Uterus (tissue), 2 donors: Measurements from ENCODE around the gene PRDX6.

Source experiments
- POLR2A ChIP-seq, 2 donors: fragments of 450-650 bp; IDR thresholded peaks; one replicate each; pipeline ENCODE4 v1.6.1; 2016; ENCODE audit warnings: antibody characterized with exemption in 2 of 2, mild to moderate bottlenecking in 1 of 2, moderate library complexity in 1 of 2
- TF ChIP-seq, protein P1 (sequence below), 4 experiments: fragments of 200-600 bp in 2 of 4; fragments of 450-650 bp in 2 of 4; sonication (generic) in 2 of 4; IDR thresholded peaks; one replicate each; pipeline ENCODE4 v1.5.1; 2016 to 2019; ENCODE audit warnings: antibody characterized with exemption in 4 of 4, mild to moderate bottlenecking in 2 of 4, moderate library complexity in 1 of 4

DNA sequence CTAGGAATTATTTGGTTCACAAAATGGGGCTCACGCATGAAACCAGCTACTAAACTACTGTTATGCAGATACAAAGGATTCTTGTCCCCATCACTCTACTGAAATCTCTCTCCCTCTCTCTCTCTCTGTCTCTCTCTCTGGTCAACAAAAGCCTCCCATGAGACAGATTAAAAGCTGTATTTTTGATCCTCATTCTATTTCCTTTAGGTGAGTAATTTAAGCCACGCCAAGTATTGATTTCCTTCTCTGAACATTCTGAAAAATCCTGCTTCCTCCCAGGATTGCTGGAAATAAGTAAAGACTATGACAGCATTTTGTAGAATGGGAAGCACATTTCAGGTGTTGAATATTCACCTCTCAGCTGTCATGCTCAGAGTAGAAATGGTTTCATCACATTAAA lies 43.7 kb downstream of the PRDX6 start:
- TF ChIP-seq, protein P1, sequence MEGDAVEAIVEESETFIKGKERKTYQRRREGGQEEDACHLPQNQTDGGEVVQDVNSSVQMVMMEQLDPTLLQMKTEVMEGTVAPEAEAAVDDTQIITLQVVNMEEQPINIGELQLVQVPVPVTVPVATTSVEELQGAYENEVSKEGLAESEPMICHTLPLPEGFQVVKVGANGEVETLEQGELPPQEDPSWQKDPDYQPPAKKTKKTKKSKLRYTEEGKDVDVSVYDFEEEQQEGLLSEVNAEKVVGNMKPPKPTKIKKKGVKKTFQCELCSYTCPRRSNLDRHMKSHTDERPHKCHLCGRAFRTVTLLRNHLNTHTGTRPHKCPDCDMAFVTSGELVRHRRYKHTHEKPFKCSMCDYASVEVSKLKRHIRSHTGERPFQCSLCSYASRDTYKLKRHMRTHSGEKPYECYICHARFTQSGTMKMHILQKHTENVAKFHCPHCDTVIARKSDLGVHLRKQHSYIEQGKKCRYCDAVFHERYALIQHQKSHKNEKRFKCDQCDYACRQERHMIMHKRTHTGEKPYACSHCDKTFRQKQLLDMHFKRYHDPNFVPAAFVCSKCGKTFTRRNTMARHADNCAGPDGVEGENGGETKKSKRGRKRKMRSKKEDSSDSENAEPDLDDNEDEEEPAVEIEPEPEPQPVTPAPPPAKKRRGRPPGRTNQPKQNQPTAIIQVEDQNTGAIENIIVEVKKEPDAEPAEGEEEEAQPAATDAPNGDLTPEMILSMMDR (IDR thresholded peaks at IDR 0.05): no peak
- no peak for TF ChIP-seq POLR2A (IDR thresholded peaks at IDR 0.05)
